ENCODE results near the gene PSMA1. TPM values are rescaled to one million over a fixed set of nuclear protein-coding genes. Genes with fewer than 3 reads are reported as not detected.
A peak's percentile ranks its signal among the peaks of the same experiment; 100 is the strongest.

Gene PSMA1
- total RNA-seq, 4 donors from 2014 or later, result 61.9 to 117 (median 83.2) TPM

DNA sequence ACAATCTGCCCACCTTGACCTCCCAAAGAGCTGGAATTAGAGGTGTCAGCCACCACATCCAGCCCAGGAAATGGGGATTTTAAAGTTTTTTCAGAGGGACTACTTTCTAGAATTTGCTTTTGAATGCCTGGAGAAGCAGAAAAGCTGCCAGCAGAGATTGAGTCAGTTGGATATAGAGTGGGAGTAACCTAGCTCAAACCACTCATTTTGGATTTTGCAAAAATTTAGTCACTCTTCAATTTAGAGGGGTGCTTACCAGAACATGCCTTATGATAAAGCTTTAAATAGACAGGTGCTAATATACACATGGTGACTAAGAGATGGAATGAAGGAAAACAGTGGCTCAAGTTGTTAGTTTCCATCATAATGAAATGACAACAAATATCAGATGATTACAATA lies 26.5 kb upstream of the PSMA1 start:
- TF ChIP-seq, protein P1, sequence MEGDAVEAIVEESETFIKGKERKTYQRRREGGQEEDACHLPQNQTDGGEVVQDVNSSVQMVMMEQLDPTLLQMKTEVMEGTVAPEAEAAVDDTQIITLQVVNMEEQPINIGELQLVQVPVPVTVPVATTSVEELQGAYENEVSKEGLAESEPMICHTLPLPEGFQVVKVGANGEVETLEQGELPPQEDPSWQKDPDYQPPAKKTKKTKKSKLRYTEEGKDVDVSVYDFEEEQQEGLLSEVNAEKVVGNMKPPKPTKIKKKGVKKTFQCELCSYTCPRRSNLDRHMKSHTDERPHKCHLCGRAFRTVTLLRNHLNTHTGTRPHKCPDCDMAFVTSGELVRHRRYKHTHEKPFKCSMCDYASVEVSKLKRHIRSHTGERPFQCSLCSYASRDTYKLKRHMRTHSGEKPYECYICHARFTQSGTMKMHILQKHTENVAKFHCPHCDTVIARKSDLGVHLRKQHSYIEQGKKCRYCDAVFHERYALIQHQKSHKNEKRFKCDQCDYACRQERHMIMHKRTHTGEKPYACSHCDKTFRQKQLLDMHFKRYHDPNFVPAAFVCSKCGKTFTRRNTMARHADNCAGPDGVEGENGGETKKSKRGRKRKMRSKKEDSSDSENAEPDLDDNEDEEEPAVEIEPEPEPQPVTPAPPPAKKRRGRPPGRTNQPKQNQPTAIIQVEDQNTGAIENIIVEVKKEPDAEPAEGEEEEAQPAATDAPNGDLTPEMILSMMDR (IDR thresholded peaks at IDR 0.05), result no peak
- no peak for TF ChIP-seq POLR2A (IDR thresholded peaks at IDR 0.05)
- Histone ChIP-seq H3K4me1 (no peaks in the 10 kb centered on the region), H3K27me3 (no peaks in the 10 kb centered on the region), H3K4me3 (no peak overlapping the region), H3K36me3 (no peaks in the 10 kb centered on the region), H3K9me3 (no peaks in the 10 kb centered on the region), H3K27ac (no peak overlapping the region)
- DNase-seq, result no peak

DNA sequence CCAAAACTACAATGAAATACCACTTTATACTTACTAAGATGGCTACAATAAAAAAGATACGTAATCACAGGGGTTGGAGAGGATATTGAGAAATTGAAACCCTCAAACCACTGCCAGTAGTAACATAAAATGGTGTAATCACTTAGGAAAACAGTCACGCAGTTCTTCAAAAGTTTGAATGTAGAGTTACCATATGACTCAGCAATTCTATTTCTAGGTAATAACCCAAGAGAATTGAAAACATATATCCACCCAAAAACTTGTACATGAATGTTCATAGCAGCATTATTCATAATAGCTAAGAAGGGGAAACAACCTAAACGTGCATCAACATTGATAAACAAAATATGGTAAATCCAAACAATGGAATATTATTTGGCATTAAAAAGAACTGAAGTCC lies 24.4 kb upstream of the PSMA1 start:
- no peak for DNase-seq
- peak overlapping the region in 1 of 4 donors; percentile 59 for H3K27ac ChIP-seq
- no peaks in the 10 kb centered on the region for H3K36me3 ChIP-seq
- no peak overlapping the region for H3K4me3 ChIP-seq
- H3K4me1 ChIP-seq, result no peaks in the 10 kb centered on the region
- no peaks in the 10 kb centered on the region for H3K27me3 ChIP-seq
- H3K9me3 ChIP-seq, result no peaks in the 10 kb centered on the region
- no peak for TF ChIP-seq POLR2A (IDR thresholded peaks at IDR 0.05)
- TF ChIP-seq, protein P1 (IDR thresholded peaks at IDR 0.05), result no peak

DNA sequence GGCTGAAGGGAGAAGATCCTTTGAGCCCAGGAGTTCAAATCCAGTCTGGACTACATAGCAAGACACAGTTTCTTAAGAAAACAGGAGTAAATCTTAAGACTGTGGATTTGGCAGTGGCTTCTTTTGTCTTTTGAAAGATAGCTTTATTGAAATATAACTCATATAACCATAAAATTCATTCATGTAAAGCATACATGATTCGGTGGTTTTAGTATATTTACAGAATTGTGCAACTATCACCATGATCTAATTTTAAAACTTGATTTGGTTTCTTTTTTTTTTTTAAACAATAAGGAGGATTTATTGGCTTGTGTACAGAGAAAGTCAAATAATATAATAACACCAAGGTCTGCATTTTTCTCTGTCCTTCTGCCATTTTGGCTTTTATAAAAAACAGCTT lies 23.1 kb upstream of the PSMA1 start:
- H3K27ac ChIP-seq, result no peak overlapping the region
- H3K4me3 ChIP-seq, result no peak overlapping the region
- no peaks in the 10 kb centered on the region for H3K9me3 ChIP-seq
- no peaks in the 10 kb centered on the region for H3K27me3 ChIP-seq
- TF ChIP-seq POLR2A (IDR thresholded peaks at IDR 0.05), result no peak
- TF ChIP-seq, protein P1 (IDR thresholded peaks at IDR 0.05), result no peak
- H3K36me3 ChIP-seq, result no peaks in the 10 kb centered on the region
- H3K4me1 ChIP-seq, result no peaks in the 10 kb centered on the region
- no peak for DNase-seq

DNA sequence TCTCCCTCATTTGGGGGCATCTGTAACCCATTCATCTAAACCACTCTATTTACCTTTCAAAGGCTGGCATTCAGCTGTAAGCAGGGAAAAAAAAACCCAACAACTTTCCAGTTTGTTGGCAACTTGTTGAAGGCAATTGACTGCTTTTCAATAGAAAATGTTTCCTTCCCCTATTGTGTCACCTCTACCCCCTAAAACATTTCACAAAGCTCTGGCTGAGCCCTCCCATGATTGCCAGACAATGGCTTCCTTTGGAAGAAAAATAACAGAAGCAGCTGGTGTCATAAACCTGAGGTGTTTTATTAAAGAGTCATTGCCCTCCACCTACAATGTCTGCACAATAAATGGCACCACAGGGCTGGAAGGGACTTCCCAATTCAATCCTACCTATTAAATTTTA lies 22.1 kb upstream of the PSMA1 start:
- DNase-seq, result no peak
- Histone ChIP-seq H3K9me3 (no peaks in the 10 kb centered on the region), H3K4me1 (no peaks in the 10 kb centered on the region), H3K4me3 (no peak overlapping the region), H3K36me3 (no peaks in the 10 kb centered on the region), H3K27ac (no peak overlapping the region), H3K27me3 (no peaks in the 10 kb centered on the region)
- TF ChIP-seq, protein P1 (IDR thresholded peaks at IDR 0.05), result no peak
- no peak for TF ChIP-seq POLR2A (IDR thresholded peaks at IDR 0.05)

DNA sequence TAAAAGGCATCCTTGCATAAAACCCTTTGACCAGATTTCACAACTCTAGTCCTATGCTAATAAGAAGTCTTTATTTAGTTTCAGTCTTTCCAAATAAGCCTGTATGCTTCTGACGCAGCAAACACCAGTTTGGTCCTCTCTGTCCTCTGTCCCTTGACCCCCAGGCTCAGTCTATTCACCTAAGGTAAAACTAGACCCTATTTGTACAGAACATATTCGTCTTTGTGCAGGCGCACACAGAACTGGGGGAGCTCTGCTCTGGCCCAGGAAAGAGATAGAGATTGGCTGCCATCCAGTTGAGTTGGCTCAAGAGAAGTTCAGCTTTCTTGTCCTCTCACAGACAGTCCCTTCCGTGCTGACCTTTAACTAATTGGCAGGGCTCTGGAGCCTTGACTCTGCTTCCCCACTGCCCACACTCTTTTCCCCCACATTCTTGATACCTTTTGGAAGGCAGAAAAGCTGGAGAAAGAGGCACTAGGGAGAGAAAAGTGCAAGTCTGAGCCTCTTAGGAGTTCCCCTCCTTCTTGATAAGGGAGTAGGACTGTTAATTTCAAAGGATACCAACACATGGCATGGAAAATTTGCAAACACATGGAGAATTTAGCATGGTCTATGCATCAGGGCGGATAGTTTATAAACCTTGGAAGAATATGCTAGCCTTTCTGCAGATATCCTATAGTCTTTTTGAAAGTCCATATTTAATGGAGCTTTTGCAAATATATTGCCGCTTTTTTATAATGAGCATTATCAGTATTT lies 21.2 kb upstream of the PSMA1 start:
- Histone ChIP-seq H3K9me3 (no peaks in the 10 kb centered on the region), H3K4me3 (no peak overlapping the region), H3K27me3 (no peaks in the 10 kb centered on the region), H3K4me1 (no peaks in the 10 kb centered on the region), H3K27ac (peak overlapping the region in 1 of 4 donors; percentile 67), H3K36me3 (no peaks in the 10 kb centered on the region)
- TF ChIP-seq POLR2A (IDR thresholded peaks at IDR 0.05), result no peak
- TF ChIP-seq, protein P1 (IDR thresholded peaks at IDR 0.05), result no peak
- no peak for DNase-seq
